Activated CD4-positive, alpha-beta memory T cell treated with anti-CD3 and anti-CD28 coated beads, Interleukin-2, amount 10 ng/mL, durations not matched to agents 7 days and 5 days (primary cell): Measurements from ENCODE around the gene SNX13. TPM values are rescaled to one million over a fixed set of nuclear protein-coding genes. Genes with fewer than 3 reads are reported as not detected.

Source experiments
- CTCF ChIA-PET: fragments of 350-600 bp; sonication (Branson Sonifier 250); formaldehyde crosslinking; loops from one replicate; lab custom pipeline; 2021; ENCODE audit warnings: antibody characterized with exemption, inconsistent platforms; lab: Charles Lee
- POLR2A ChIA-PET: fragments of 350-600 bp; sonication (Branson Sonifier 250); formaldehyde crosslinking; loops from one replicate; lab custom pipeline; 2021; ENCODE audit warnings: antibody characterized with exemption; lab: Charles Lee
- DNase-seq: peaks from one replicate; pipeline ENCODE4 v3.0.0-alpha.2; 2020
- H3K27ac Mint-ChIP-seq: one replicate; pipeline ENCODE4 v1.8.0; 2021; ENCODE audit warnings: mild to moderate bottlenecking, mixed read lengths
- H3K27me3 Mint-ChIP-seq: one replicate; pipeline ENCODE4 v1.8.0; 2021; ENCODE audit warnings: mixed read lengths
- H3K36me3 Mint-ChIP-seq: one replicate; pipeline ENCODE4 v1.8.0; 2021; ENCODE audit warnings: low read depth, mixed read lengths
- H3K4me1 Mint-ChIP-seq: one replicate; pipeline ENCODE4 v1.8.0; 2021; ENCODE audit warnings: mixed read lengths
- H3K4me3 Mint-ChIP-seq: one replicate; pipeline ENCODE4 v1.8.0; 2021; ENCODE audit warnings: mild to moderate bottlenecking, mixed read lengths
- H3K9me3 Mint-ChIP-seq: one replicate; pipeline ENCODE4 v1.8.0; 2021; ENCODE audit warnings: mixed read lengths
- total RNA-seq, 2 experiments: library from RNA; stranded (reverse); gene quantifications; one replicate each; pipeline ENCODE4 v1.2.3, GENCODE V29; 2021

The SNX13 gene, protein sequence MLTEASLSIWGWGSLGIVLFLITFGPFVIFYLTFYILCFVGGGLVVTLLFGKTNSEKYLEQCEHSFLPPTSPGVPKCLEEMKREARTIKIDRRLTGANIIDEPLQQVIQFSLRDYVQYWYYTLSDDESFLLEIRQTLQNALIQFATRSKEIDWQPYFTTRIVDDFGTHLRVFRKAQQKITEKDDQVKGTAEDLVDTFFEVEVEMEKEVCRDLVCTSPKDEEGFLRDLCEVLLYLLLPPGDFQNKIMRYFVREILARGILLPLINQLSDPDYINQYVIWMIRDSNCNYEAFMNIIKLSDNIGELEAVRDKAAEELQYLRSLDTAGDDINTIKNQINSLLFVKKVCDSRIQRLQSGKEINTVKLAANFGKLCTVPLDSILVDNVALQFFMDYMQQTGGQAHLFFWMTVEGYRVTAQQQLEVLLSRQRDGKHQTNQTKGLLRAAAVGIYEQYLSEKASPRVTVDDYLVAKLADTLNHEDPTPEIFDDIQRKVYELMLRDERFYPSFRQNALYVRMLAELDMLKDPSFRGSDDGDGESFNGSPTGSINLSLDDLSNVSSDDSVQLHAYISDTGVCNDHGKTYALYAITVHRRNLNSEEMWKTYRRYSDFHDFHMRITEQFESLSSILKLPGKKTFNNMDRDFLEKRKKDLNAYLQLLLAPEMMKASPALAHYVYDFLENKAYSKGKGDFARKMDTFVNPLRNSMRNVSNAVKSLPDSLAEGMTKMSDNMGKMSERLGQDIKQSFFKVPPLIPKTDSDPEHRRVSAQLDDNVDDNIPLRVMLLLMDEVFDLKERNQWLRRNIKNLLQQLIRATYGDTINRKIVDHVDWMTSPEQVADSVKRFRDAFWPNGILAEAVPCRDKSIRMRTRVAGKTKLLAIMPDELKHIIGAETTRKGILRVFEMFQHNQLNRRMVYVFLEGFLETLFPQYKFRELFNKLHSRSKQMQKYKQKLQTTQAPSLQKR
- total RNA-seq, result 10 to 100 TPM; 23.8 to 25.9 TPM

DNA sequence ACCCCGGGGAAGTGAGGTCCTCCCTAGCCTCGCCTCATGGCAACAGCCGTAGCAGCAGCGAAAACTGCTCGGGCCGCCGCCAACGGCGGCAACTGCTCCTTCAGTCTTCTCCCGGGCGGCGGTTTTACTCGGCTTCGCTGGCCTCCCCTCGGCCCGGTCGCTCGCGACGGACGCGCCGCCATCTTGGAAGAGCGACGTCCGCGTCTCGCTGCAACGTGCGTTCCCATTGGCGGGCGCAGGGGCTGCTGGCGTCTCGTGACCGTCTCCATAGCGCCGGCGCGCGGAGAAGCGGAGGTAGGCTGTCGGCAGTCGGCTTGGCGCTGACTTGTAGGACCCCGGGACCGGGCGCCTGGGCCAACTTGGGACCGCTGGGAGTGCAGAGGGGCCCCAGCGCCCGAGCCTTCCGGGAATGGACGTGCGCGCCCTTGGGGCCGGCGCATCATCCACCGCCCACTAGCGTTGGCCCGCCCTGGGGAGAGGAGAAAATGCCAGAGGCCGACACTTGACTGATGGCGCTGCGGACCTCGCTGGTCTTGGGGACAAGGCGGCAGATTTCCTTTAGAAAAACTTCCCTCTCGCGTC, at the start of gene SNX13:
Gene SNX13 (minus strand): TSS at position 193 of the 582 bp plus-strand sequence. CDS start 199 bp downstream, outside the sequence.
- Mint-ChIP-seq H3K4me1 (peaks cover 39% of the 10 kb centered on the region), H3K27ac (peak within 1 kb of the TSS; percentile 87), H3K36me3 (peaks cover 7% of the 10 kb centered on the region), H3K4me3 (peak within 1 kb of the TSS; percentile 92), H3K9me3 (no peaks in the 10 kb centered on the region), H3K27me3 (peaks cover 7% of the 10 kb centered on the region)
- POLR2A ChIA-PET, result no interaction called here
- DNase-seq, result peak; percentile 91
- CTCF ChIA-PET, result interaction anchor here (0.7 to 1.0 kb wide), 3 partner anchors 18 to 641 kb away, joined by 3 to 4 read pairs (median 3); no protein-coding TSS in a partner anchor

DNA sequence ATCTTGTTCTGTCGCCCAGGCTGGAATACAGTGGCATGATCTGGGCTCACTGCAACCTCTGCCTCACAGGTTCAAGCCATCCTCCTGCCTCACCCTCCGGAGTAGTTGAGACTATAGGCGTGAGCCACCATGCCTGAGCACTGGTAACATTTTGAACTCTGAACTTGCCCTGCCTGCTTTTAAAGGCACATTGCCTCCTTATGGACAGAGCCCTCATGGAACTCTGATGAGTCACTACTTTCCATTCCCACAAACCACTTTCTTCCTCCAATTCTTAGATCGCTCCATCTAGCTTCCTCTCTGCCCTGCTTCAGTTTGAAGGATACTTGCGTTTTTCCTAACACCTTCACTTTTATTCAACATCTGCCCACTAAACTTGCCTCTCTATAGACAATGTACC, 49.3 kb upstream of the SNX13 start:
- ChIA-PET CTCF (no interaction called here), POLR2A (no interaction called here)
- Mint-ChIP-seq H3K4me3 (no peak overlapping the region), H3K9me3 (no peaks in the 10 kb centered on the region), H3K27ac (no peak overlapping the region), H3K36me3 (no peaks in the 10 kb centered on the region), H3K27me3 (peaks cover 6% of the 10 kb centered on the region), H3K4me1 (peaks cover 2% of the 10 kb centered on the region)
- DNase-seq, result no peak

DNA sequence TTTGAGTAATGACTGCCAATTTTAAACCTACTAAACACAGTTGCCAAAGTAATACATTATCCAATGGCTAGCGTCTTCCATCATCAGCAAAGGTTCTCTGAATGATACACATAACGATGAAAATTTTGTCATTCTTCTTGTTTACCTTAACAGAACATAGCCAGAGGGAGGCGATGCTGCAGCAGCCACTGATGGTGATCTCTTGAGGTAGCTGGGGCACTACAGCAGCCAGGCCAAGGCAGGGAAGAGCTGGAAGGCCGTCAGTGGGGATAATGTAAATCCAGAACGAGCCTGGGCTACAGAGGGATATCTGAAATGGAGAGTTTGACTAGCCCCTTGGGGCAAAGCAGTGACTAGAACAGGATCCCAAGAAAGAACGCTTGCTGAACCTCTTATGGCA, 48.6 kb upstream of the SNX13 start:
- Mint-ChIP-seq H3K4me1 (no peaks in the 10 kb centered on the region), H3K9me3 (no peaks in the 10 kb centered on the region), H3K4me3 (no peak overlapping the region), H3K36me3 (no peaks in the 10 kb centered on the region), H3K27ac (no peak overlapping the region), H3K27me3 (peaks cover 6% of the 10 kb centered on the region)
- DNase-seq, result no peak
- POLR2A ChIA-PET, result no interaction called here
- CTCF ChIA-PET, result no interaction called here

DNA sequence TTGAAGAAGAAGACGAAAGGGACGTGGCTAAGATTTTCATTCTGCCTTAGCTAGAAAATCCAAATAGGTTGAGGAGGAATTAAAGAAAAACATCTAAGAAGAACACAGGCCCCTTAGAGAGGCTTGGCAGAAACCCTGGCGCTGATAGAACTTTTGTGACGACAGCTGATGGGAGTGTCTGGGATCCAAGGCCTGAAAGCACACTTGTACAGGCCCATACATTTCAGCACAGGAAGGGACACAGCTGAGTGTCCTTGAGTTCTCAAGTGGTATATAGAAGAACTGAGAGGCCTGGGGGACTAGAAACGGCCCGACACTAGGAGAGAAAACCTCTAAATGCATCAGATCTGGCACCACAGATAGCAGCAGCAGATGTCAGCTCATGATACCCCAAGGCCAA, 47.8 kb upstream of the SNX13 start:
- no peak for DNase-seq
- no peaks in the 10 kb centered on the region for H3K9me3 Mint-ChIP-seq
- no peaks in the 10 kb centered on the region for H3K36me3 Mint-ChIP-seq
- H3K27ac Mint-ChIP-seq, result no peak overlapping the region
- POLR2A ChIA-PET, result no interaction called here
- CTCF ChIA-PET, result no interaction called here
- H3K4me3 Mint-ChIP-seq, result no peak overlapping the region
- peaks cover 6% of the 10 kb centered on the region for H3K27me3 Mint-ChIP-seq
- no peaks in the 10 kb centered on the region for H3K4me1 Mint-ChIP-seq

DNA sequence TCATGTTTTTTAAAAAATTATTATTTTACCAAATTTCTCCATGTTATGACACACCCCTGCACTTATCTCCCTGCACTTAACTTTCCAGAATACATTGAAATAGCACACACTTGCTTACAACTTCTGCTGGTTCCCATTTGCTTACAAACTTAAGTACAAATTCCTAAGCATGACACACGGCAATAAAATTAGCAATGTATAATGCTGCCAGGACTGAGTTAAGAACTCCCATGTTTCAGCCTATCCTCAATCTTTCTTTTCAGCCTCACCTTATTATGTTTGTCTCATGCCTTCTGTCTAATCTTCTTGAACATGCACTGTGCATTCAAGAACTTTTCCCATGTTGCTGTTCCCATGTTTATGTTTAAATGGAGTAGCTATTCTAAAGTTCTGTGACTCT, 46.6 kb upstream of the SNX13 start:
- no peaks in the 10 kb centered on the region for H3K4me1 Mint-ChIP-seq
- H3K9me3 Mint-ChIP-seq, result no peaks in the 10 kb centered on the region
- H3K4me3 Mint-ChIP-seq, result no peak overlapping the region
- H3K27me3 Mint-ChIP-seq, result peaks cover 6% of the 10 kb centered on the region
- H3K27ac Mint-ChIP-seq, result no peak overlapping the region
- H3K36me3 Mint-ChIP-seq, result no peaks in the 10 kb centered on the region
- CTCF ChIA-PET, result no interaction called here
- POLR2A ChIA-PET, result no interaction called here
- DNase-seq, result no peak

DNA sequence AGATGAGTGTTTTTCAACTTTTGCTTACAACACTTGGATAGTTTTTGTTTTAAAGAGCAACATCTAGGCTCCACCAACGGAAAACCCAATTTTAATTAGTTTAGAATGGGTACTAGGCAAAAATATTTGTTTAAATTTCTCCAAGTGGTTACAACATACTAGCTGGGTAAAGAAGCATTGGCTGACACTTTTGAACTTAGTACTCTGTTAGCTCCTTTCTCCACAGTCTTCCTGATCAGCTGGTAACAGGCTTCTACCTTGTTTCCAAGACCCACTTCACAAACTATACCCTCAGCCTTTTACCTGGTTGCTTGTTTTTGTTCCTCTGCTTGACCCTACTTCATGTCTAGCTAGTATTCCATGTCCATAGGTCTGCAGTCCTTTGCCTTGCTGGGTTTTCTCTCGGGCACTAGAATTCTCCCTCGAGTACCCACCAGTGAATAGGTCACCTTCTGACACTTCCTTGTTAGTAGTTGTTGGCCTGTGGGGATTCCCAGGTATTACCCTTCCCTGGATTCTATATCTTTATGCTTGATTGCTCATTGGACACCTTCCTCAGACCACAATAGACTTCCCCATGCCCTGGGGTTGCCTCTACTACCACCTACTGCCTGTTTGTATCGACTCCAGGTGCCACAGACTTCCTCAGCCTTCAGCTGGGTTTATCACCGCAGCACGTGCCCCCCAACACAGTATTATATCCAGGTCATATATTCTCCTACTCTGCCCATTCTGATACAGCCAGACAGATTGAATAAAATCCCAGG, 45.4 kb upstream of the SNX13 start:
- POLR2A ChIA-PET, result no interaction called here
- Mint-ChIP-seq H3K4me1 (no peaks in the 10 kb centered on the region), H3K9me3 (no peaks in the 10 kb centered on the region), H3K27me3 (peaks cover 6% of the 10 kb centered on the region), H3K36me3 (no peaks in the 10 kb centered on the region), H3K27ac (no peak overlapping the region), H3K4me3 (no peak overlapping the region)
- no peak for DNase-seq
- CTCF ChIA-PET, result no interaction called here

DNA sequence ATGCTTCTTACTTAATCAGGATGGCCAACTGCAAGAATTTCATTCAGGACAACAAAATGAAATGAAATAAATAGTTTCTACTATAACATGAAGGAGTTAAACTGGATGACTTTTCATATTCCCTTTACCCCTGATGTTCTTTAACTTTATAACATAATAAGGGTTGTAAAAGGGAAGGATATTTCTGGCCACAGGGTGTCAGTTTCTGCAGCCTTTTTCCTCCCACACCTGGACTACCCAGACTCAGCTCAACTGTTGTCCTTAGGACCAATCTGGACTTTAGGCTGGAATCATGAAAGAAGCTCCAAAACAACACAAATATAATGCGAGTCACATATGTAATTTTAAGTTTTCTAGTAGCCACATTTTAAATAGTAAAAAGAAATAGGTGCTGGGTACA, 44.0 kb upstream of the SNX13 start:
- CTCF ChIA-PET, result no interaction called here
- Mint-ChIP-seq H3K4me1 (no peaks in the 10 kb centered on the region), H3K27me3 (peaks cover 6% of the 10 kb centered on the region), H3K9me3 (no peaks in the 10 kb centered on the region), H3K4me3 (no peak overlapping the region), H3K36me3 (no peaks in the 10 kb centered on the region), H3K27ac (no peak overlapping the region)
- POLR2A ChIA-PET, result no interaction called here
- DNase-seq, result no peak

DNA sequence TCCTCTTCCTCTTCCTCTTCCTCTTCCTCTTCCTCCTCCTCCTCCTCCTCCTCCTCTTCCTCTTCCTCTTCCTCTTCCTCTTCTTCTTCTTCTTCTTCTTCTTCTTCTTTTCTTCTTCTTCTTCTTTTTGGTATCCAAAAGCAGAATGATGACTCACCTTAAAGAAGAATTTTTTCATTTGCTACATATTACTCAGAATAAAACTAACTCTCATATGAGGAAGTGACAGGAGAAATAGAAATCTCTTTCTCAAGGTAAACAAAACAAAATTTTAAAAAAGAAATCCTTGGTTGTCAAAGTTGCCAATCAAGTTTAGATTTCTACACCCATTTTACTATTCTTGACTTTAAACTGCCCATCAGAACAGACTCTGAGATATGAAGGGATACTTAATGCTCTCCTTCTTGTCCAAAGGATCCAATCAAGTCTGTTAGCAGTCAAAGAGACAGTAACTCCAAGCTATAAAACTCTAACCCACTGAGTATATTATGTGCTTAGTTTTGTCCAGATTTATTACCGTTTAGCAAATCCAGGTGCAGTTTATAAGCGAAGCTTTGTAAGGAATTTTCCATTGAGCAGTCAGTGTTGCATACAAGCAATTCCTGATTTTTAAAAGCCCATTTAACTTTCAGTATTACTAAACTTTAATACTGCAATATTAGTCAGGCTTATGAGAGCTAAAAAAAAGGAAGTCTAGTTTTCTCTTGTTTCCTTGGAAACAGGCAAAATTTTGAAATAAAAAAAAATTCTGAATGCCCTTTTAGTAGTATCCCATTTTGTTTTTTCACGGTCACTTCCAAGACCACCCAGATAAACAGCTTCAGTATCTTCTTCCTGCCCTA, 43.1 kb upstream of the SNX13 start:
- peaks cover 6% of the 10 kb centered on the region for H3K27me3 Mint-ChIP-seq
- H3K4me3 Mint-ChIP-seq, result no peak overlapping the region
- CTCF ChIA-PET, result no interaction called here
- H3K36me3 Mint-ChIP-seq, result no peaks in the 10 kb centered on the region
- no peak overlapping the region for H3K27ac Mint-ChIP-seq
- H3K4me1 Mint-ChIP-seq, result no peaks in the 10 kb centered on the region
- H3K9me3 Mint-ChIP-seq, result no peaks in the 10 kb centered on the region
- POLR2A ChIA-PET, result no interaction called here
- no peak for DNase-seq

DNA sequence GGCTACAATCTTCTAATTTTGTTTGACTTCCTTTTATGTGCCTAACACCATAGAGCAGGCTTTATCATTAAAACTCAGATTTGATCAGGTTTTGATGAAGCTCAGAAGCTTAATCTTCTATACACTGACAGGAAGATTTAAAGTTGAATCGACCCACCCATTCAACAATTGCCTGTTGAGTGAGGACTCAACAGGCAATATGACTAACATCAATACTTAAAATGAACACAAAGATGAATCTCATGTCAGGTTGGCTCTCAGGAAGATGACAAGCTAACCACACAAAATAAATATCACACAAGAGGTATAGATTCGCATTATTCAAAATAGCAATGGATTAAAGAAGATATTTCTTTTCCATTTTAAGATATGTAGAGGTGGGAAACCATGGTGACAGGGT, 36.7 kb upstream of the SNX13 start:
- Mint-ChIP-seq H3K27ac (no peak overlapping the region), H3K27me3 (no peaks in the 10 kb centered on the region), H3K4me3 (no peak overlapping the region), H3K36me3 (no peaks in the 10 kb centered on the region), H3K9me3 (no peaks in the 10 kb centered on the region), H3K4me1 (no peaks in the 10 kb centered on the region)
- POLR2A ChIA-PET, result no interaction called here
- CTCF ChIA-PET, result no interaction called here
- no peak for DNase-seq

DNA sequence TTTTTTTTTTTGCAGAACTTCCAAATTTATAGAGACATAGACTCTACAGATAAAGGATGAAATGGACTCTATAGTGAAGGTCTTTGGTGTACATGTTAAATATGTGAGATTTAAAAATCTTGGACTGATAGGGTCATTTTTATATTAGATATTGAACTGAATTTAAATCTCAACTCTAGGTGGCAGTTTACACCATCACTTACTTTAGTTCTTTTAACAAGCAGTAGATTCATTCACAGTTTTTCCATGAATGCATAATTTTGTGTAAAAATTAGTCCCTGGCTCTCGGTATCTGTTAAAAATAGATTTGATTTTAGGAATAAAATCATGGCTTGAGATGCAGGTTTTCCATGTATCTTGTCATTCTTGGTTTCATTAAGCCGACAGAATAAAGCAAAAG, 31.1 kb upstream of the SNX13 start:
- CTCF ChIA-PET, result interaction anchor here (0.7 kb wide), 1 partner anchor 523 kb away, joined by 3 read pairs; no protein-coding TSS in a partner anchor
- Mint-ChIP-seq H3K36me3 (no peaks in the 10 kb centered on the region), H3K27me3 (peaks cover 7% of the 10 kb centered on the region), H3K9me3 (no peaks in the 10 kb centered on the region), H3K4me1 (no peaks in the 10 kb centered on the region), H3K27ac (no peak overlapping the region), H3K4me3 (no peak overlapping the region)
- POLR2A ChIA-PET, result no interaction called here
- DNase-seq, result no peak

DNA sequence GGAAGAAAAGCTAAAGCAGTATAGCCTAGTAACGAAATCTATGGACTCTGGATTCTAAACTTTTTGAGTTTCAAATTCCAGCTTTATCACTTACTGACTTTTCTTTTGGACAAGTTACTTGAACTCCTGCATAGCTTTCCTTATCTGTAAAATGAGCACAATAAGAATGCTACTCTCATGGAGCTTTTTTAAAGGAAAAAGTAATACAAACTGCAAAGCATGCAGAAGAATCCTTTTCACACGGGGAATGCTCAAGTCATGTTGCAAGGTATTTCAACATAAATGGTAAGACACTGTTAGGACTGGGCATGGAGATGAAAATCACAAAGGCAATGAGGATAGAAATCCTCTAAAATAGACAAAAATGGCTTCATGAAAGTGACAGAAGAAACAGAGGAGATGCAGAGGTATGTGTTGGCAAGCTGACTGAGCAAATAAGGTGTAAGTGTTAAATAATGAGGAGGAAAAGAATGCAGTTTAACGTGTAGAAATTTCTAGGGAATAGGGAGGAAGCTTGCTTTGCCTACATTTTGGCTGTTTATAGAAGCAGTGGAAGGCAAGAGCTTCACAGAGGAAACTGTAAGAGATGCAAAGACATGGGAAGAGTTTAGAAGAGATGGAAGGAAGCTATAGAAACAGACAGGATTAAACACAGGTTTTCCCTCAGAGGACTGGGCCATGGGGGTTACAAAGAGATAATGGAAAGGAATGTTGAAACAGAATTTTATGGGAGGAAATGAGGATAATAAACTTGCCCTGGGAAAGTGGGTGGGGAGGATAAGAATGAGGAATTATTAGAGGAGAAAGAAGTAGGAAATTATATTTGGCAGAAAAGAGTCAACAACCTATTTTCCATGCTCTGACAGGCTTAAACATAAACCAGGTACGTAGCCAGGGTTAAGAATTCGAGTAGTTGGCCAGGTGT, 28.8 kb upstream of the SNX13 start:
- no peaks in the 10 kb centered on the region for H3K9me3 Mint-ChIP-seq
- no peak overlapping the region for H3K27ac Mint-ChIP-seq
- H3K27me3 Mint-ChIP-seq, result peaks cover 9% of the 10 kb centered on the region
- no peak overlapping the region for H3K4me3 Mint-ChIP-seq
- no peaks in the 10 kb centered on the region for H3K36me3 Mint-ChIP-seq
- ChIA-PET CTCF (interaction anchor here (1.6 kb wide), 1 partner anchor 199 kb away, joined by 4 read pairs; no protein-coding TSS in a partner anchor), POLR2A (no interaction called here)
- DNase-seq, result no peak
- H3K4me1 Mint-ChIP-seq, result no peaks in the 10 kb centered on the region
